ENCODE measurements around the gene MB. TPM values are rescaled to one million over a fixed set of nuclear protein-coding genes. Genes with fewer than 3 reads are reported as not detected.

Gene MB
- not detected in 2 replicates for polyA plus RNA-seq

DNA sequence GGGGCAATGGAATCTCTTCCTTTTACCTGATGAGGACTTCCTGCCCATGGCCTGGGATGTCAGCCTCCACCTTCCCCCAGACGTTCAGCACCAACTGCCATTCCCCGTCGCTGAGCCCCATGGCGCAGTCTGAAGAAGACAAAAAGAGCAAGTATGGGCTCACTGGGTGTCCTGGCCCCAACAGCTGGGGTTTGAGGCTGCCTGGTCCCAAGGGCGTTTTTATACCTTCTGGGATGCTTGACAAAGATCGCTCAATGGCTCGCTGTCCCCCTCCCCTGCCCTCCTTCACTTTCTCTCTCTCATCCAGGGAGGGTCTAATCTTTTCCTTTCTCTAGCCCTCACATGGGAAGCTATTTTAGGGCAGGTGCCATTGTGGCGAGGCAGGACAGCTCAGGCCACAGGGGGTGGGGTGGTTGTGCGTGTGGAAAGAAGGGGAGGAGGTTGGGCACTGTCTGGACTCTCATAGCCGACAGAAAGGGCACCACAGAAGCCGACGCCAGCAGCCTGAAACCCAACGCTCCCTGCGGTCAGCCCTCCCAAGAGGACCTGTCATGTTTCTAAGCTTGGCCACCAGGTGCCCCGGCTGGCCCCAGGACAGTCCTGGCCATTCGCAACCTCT is at the start of gene MB:
Gene MB (minus strand): TSS at position 193 of the 619 bp plus-strand sequence. CDS start 72 bp downstream, at position 121.

DNA sequence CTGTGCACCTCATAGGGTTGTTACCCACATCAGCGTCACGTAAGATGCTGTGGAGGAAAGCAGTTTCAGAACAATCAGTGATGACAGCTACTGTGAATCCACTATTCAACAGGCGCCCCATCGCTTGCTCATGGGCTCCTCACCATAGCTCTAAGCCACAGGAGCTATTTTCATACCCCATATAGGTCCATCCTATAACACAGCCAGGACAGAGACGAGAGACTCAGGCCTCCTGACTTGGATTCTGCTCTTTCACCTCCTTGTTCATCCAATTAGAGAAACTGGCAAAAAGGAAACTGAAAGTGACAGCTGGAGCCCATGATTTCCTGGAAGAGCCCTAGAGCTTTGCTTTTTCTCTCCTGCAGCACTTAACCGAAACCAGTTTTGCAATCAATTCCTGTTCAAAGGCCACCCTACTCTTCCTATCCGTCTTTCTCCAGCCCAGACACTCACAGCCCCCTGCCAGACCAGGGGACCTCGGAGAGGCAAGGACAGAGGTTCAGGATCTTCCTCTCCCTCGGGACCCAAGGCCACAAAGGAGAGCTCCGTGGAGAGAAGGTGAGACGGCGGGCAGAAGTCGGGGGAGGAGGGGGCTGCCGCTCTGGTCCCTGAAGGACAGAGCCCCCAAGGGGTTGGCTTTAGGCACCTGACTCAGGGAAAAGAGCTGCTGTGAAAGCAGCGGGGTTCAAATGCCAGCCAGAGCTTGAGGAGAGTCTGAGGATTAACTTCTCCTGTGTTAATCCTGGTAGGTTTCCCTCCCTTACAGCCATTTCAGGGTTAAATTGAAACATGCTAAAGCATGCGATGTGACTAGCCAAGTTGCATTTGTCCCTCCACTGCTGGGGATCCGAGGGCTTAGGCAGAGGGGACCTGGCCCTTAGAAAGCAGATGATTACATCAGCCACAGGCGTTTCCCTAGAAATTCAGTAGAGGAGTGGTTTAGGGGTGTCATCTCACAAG is 31.2 kb upstream of the MB start, which contains the start of gene APOL6:
Gene APOL6 (plus strand): TSS at position 381 of the 960 bp plus-strand sequence. CDS start 7,980 bp downstream, outside the sequence.

Other genes starting within 250 kb of the MB start
- not detected in 2 replicates for gene HMOX1, start 236.2 kb downstream of the MB start, polyA plus RNA-seq
- gene MCM5, start 217.2 kb downstream of the MB start, polyA plus RNA-seq: 0.27 and 0.38 TPM in 2 replicates
- gene RASD2, start 76.5 kb downstream of the MB start, polyA plus RNA-seq: 1.9 TPM in 1 of 2 replicates, not detected in the other
- 0.27 and 1.3 TPM in 2 replicates for gene APOL6, start 31.1 kb upstream of the MB start, polyA plus RNA-seq
- gene APOL5, start 100.5 kb upstream of the MB start, polyA plus RNA-seq: not detected in 2 replicates